SK-N-DZ (cell line): ENCODE data around the gene ZNHIT2.

Source experiments
- DNase-seq: peaks from one replicate; pipeline ENCODE4 v3.0.0-alpha.2; 2015; ENCODE audit warnings: low spot score

Gene ZNHIT2

GRCh38 chr11:65104628-65105027 is 12.9 kb downstream of the ZNHIT2 start:
- no peak for DNase-seq

GRCh38 chr11:65103476-65103875 is 14.0 kb downstream of the ZNHIT2 start:
- no peak for DNase-seq

- DNase-seq = no peak
These were observed 15.1 kb downstream of the ZNHIT2 start for GRCh38 chr11:65102142-65103095.

GRCh38 chr11:65100674-65101350 is 16.7 kb downstream of the ZNHIT2 start:
- DNase-seq = no peak

GRCh38 chr11:65096926-65097325 is 20.6 kb downstream of the ZNHIT2 start:
- no peak for DNase-seq

GRCh38 chr11:65095974-65096806 is 21.3 kb downstream of the ZNHIT2 start, which contains the start of gene VPS51:
VPS51 (plus strand) TSS chr11:65096214; CDS start chr11:65096251, 37 bp downstream.
- peak; percentile 93 for DNase-seq

- DNase-seq = no peak
These were observed 22.1 kb downstream of the ZNHIT2 start for GRCh38 chr11:65095427-65095826.

GRCh38 chr11:65090628-65091027 is 26.9 kb downstream of the ZNHIT2 start:
- DNase-seq = no peak

- DNase-seq = no peak
These were observed 27.9 kb downstream of the ZNHIT2 start for GRCh38 chr11:65089621-65090020.

- DNase-seq = no peak
These were observed 29.7 kb downstream of the ZNHIT2 start for GRCh38 chr11:65087827-65088226.

GRCh38 chr11:65087216-65087615 is 30.3 kb downstream of the ZNHIT2 start:
- DNase-seq = no peak

GRCh38 chr11:65086809-65087208 is 30.7 kb downstream of the ZNHIT2 start:
- DNase-seq = no peak

GRCh38 chr11:65085446-65085845 is 32.1 kb downstream of the ZNHIT2 start:
- no peak for DNase-seq

GRCh38 chr11:65084598-65085375 is 32.7 kb downstream of the ZNHIT2 start:
- DNase-seq = no peak

- DNase-seq = peak; percentile 95
These were observed 33.5 kb downstream of the ZNHIT2 start, which contains the start of the genes CDCA5 and ZFPL1 for GRCh38 chr11:65083834-65084597. CDCA5 (minus strand) TSS chr11:65084040; CDS start chr11:65083978, 62 bp downstream. ZFPL1 (plus strand) TSS chr11:65084222; CDS start chr11:65084699, 477 bp downstream.

- no peak for DNase-seq
These were observed 34.2 kb downstream of the ZNHIT2 start for GRCh38 chr11:65083134-65083833.

GRCh38 chr11:65078786-65079342 is 38.6 kb downstream of the ZNHIT2 start:
- DNase-seq = no peak

- peak; percentile 60 for DNase-seq
These were observed 39.4 kb downstream of the ZNHIT2 start for GRCh38 chr11:65078151-65078550.

GRCh38 chr11:65077451-65077850 is 40.0 kb downstream of the ZNHIT2 start:
- DNase-seq = peak; percentile 58
